HepG2 (cell line): ENCODE results near the gene CAVIN2. TPM values are rescaled to one million over a fixed set of nuclear protein-coding genes. Genes with fewer than 3 reads are reported as not detected.

Experiments
- ATAC-seq: fragments of 200-7000 bp; cut with Tn5 transposase; 3 replicates; pipeline ENCODE4 v1.9.1; 2020; ENCODE audit warnings: mild to moderate bottlenecking, moderate library complexity
- BruUV-seq: library from RNA; stranded (reverse); fragments of 400-500 nt; replicated peaks from 2 replicates; lab custom pipeline; 2021; lab: Mats Ljungman, UMichigan
- CTCF ChIA-PET: fragments of 300-600 bp; formaldehyde crosslinking; extraction: SDS; loops from one replicate; lab custom pipeline; 2021; ENCODE audit warnings: low total read pairs, inconsistent platforms, low intra/inter-chr PET ratio; lab: Yijun Ruan, JAX
- POLR2A ChIA-PET: fragments of 350-600 bp; sonication (Branson Sonifier 250); formaldehyde crosslinking; loops from one replicate; lab custom pipeline; 2020; ENCODE audit warnings: antibody characterized with exemption, inconsistent platforms; lab: Yijun Ruan, JAX
- DNase-seq: peaks from one replicate; pipeline ENCODE4 v3.0.0-alpha.2; 2015; ENCODE audit warnings: low spot score
- FAIRE-seq: peaks from 3 replicates; lab custom pipeline; 2011; peaks lifted over from hg19 to GRCh38; lab: Jason Lieb, UNC
- H2AFZ ChIP-seq: one replicate; pipeline ENCODE4 v1.6.1; 2011; ENCODE audit warnings: low read length, inconsistent platforms
- H3K27ac ChIP-seq: fragments of 300-600 bp; 3 replicates; pipeline ENCODE4 v1.8.0; 2011; ENCODE audit warnings: mixed run types, mild to moderate bottlenecking, mixed read lengths, low read length, inconsistent platforms; ENCODE audit not compliant: insufficient read depth; ENCODE audit errors: extremely low read length
- H3K27me3 ChIP-seq, 2 experiments: fragments of 200-600 bp in 1 of 2; 2 replicates in 1 of 2; 3 replicates in 1 of 2; pipeline versions ENCODE4 v1.6.0 to v1.8.0; 2011; ENCODE audit warnings: low read length in 2 of 2, mild to moderate bottlenecking in 2 of 2, moderate library complexity in 2 of 2, inconsistent platforms in 1 of 2; ENCODE audit not compliant: insufficient read depth in 2 of 2, control insufficient read depth in 1 of 2
- H3K36me3 ChIP-seq, 2 experiments: fragments of 200-600 bp in 1 of 2; replicated peaks in 1 of 2; 2 replicates in 1 of 2; 3 replicates in 1 of 2; pipeline versions ENCODE4 v1.5.1 to v1.8.0; 2011; ENCODE audit warnings: low read length in 2 of 2, inconsistent platforms in 1 of 2; ENCODE audit not compliant: insufficient read depth in 2 of 2, control insufficient read depth in 1 of 2
- H3K4me1 ChIP-seq: 2 replicates; pipeline ENCODE4 v1.5.1; 2012; ENCODE audit warnings: low read length, inconsistent platforms; ENCODE audit not compliant: insufficient read depth
- H3K4me2 ChIP-seq: 2 replicates; pipeline ENCODE4 v1.6.0; 2011; ENCODE audit warnings: low read depth, low read length, inconsistent platforms
- H3K4me3 ChIP-seq, 3 experiments: fragments of 200-600 bp in 1 of 3; sonication (generic), shearing (Covaris generic) in 1 of 3; replicated peaks in 1 of 3; 2 replicates each; pipeline ENCODE4 v1.5.1; 2011 to 2016; ENCODE audit warnings: low read length in 3 of 3, inconsistent platforms in 2 of 3, low read depth in 2 of 3, mild to moderate bottlenecking in 2 of 3, control low read depth in 1 of 3, mixed read lengths in 1 of 3; ENCODE audit not compliant: insufficient read depth in 1 of 3
- H3K79me2 ChIP-seq: one replicate; pipeline ENCODE4 v1.6.1; 2011; ENCODE audit warnings: low read length, inconsistent platforms; ENCODE audit not compliant: insufficient read depth
- H3K9ac ChIP-seq: 2 replicates; pipeline ENCODE4 v1.6.0; 2011; ENCODE audit warnings: mild to moderate bottlenecking, low read depth, low read length, inconsistent platforms; ENCODE audit not compliant: insufficient read depth
- H3K9me3 ChIP-seq: 2 replicates; pipeline ENCODE4 v1.5.1; 2012; ENCODE audit warnings: mild to moderate bottlenecking, low read length
- H4K20me1 ChIP-seq: 2 replicates; pipeline ENCODE4 v1.6.0; 2011; ENCODE audit warnings: inconsistent platforms, mild to moderate bottlenecking, low read length, moderate library complexity; ENCODE audit not compliant: insufficient read depth
- ARID2 ChIP-seq: sonication (generic); formaldehyde crosslinking; IDR thresholded peaks from 2 replicates; pipeline ENCODE4 v1.8.1; 2022; ENCODE audit warnings: mild to moderate bottlenecking, missing genetic modification reagents, borderline replicate concordance
- KLF11 ChIP-seq: IDR thresholded peaks from 2 replicates; pipeline ENCODE4 v1.6.1; 2016; ENCODE audit warnings: missing compliant biosample characterization
- POLR2A ChIP-seq, 2 experiments: IDR thresholded peaks; 2 replicates each; pipeline ENCODE4 v1.6.1; 2011; ENCODE audit warnings: low read depth in 2 of 2, low read length in 2 of 2, mild to moderate bottlenecking in 1 of 2, moderate library complexity in 1 of 2; ENCODE audit not compliant: insufficient read depth in 1 of 2
- SIX4 ChIP-seq: sonication (generic); formaldehyde crosslinking; IDR thresholded peaks from 2 replicates; pipeline ENCODE4 v1.4.0; 2020; ENCODE audit warnings: missing genetic modification reagents
- TBX3 ChIP-seq: fragments of 450-650 bp; IDR thresholded peaks from 2 replicates; pipeline ENCODE4 v1.6.1; 2017; ENCODE audit warnings: antibody characterized with exemption, mild to moderate bottlenecking, inconsistent platforms, borderline replicate concordance
- THYN1 ChIP-seq: sonication (generic); formaldehyde crosslinking; IDR thresholded peaks from 2 replicates; pipeline ENCODE4 v1.8.1; 2023; ENCODE audit warnings: low read depth, mild to moderate bottlenecking, moderate library complexity, missing genetic modification reagents, borderline replicate concordance
- ZBTB8A ChIP-seq: sonication (generic); formaldehyde crosslinking; IDR thresholded peaks from 2 replicates; pipeline ENCODE4 v1.4.0; 2020; ENCODE audit warnings: mild to moderate bottlenecking, low read depth, missing genetic modification reagents, borderline replicate concordance
- ZNF180 ChIP-seq: sonication (generic); formaldehyde crosslinking; IDR thresholded peaks from 2 replicates; pipeline ENCODE4 v1.4.0; 2020; ENCODE audit warnings: low read depth, missing genetic modification reagents, borderline replicate concordance
- ZNF562 ChIP-seq: sonication (generic); formaldehyde crosslinking; IDR thresholded peaks from 2 replicates; pipeline ENCODE4 v1.8.0; 2022; ENCODE audit warnings: missing genetic modification reagents, borderline replicate concordance
- ZNF652 ChIP-seq: IDR thresholded peaks from 2 replicates; pipeline ENCODE4 v1.6.1; 2016; ENCODE audit warnings: low read depth, borderline replicate concordance
- ZNF782 ChIP-seq: sonication (generic); formaldehyde crosslinking; IDR thresholded peaks from 2 replicates; pipeline ENCODE4 v1.4.0; 2020; ENCODE audit warnings: missing genetic modification reagents, mild to moderate bottlenecking, borderline replicate concordance
- WGBS: methylation state at CpG from one replicate; pipeline ENCODE4 v1.1.6; 2017; ENCODE audit warnings: low lambda C conversion rate; 5-methylcytosine and 5-hydroxymethylcytosine counted together
- in situ Hi-C: cut with HindIII; loops from 2 replicates; pipeline ENCODE4 v1.10.0; 2017; ENCODE audit warnings: low pct_unique_long_range_greater_than_20kb; ENCODE audit not compliant: extremely low pct_ligation_motif_present
- intact Hi-C: fragments of 100-400 bp; cut with micrococcal nuclease; formaldehyde crosslinking; loops from one replicate; pipeline ENCODE4 v1.10.0; 2022; ENCODE audit not compliant: unreplicated experiment
- polyA plus RNA-seq, 8 experiments: library from polyadenylated mRNA; depleted of rRNA in 3 of 8; stranded (reverse) in 7 of 8; unstranded in 1 of 8; fragments of >200 nt; fragmentation: Illumina TruSeq in 4 of 8; extraction: Trizol in 4 of 8; gene quantifications; 2 replicates each; pipeline versions ENCODE4 v1.2.1 to v1.2.3, GENCODE V29; 2011 to 2016; ENCODE audit warnings: low read depth in 4 of 8, missing spikeins in 1 of 8, mixed read lengths in 1 of 8; ENCODE audit not compliant: insufficient read depth in 1 of 8
- total RNA-seq, 5 experiments: library from RNA; depleted of rRNA; stranded (reverse); fragments of >200 nt; fragmentation: Illumina TruSeq; extraction: Trizol; gene quantifications; 2 replicates each; pipeline ENCODE4 v1.2.3, GENCODE V29; 2016; ENCODE audit warnings: low read depth in 1 of 5
- TF ChIP-seq, protein P1 (sequence below): sonication (generic); formaldehyde crosslinking; IDR thresholded peaks from 2 replicates; pipeline ENCODE4 v1.8.1; 2023; ENCODE audit warnings: mild to moderate bottlenecking, inconsistent platforms, moderate library complexity, missing genetic modification reagents, borderline replicate concordance
- TF ChIP-seq, protein P2 (sequence below): sonication (generic); formaldehyde crosslinking; conservative IDR thresholded peaks from 2 replicates; pipeline ENCODE4 v1.5.0; 2020; ENCODE audit warnings: missing genetic modification reagents
- TF ChIP-seq, protein P3 (sequence below): sonication (generic); formaldehyde crosslinking; conservative IDR thresholded peaks from 2 replicates; pipeline ENCODE4 v1.8.0; 2022; ENCODE audit warnings: low read depth, missing genetic modification reagents
- TF ChIP-seq, protein P4 (sequence below): sonication (generic); formaldehyde crosslinking; IDR thresholded peaks from 2 replicates; pipeline ENCODE4 v1.4.0; 2020; ENCODE audit warnings: missing genetic modification reagents, borderline replicate concordance

Gene CAVIN2
- total and polyA plus RNA-seq, 2 of the 13 experiments (the other 11 are each of a cell fraction or from before 2014, with no cell fraction given) = 7.6 to 38.8 TPM

DNA sequence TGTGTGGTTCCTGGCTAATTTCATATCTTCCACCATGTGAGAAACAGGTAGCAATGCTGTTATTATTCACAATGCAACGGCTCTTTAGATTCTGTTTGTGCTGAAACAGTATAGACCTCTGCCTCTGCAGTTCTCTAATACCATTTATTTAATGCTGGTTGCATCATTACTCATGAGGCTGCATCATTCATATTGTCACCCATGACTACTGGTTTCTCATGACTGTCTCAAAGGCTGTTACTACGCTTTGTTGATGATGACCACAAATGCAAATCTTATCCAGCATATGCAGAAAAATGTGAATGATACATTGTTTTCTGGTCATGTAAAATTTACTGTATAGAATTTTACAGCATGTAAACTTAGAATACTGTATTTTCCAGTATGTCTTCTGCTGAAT, 22.5 kb downstream of the CAVIN2 start:
- intact Hi-C loops = no loop called here
- WGBS = 36% methylated on average over 2 of the region's 2 CpGs
- in situ Hi-C loops = no loop called here
- FAIRE-seq = no peak
- no peak for DNase-seq
- H3K36me3 ChIP-seq = no peaks in the 10 kb centered on the region
- no peak for TF ChIP-seq POLR2A (IDR thresholded peaks at IDR 0.05; ENCODE audit: insufficient read depth in 1 of 2, low read depth in 2 of 2, low read length in 2 of 2)
- TF ChIP-seq ZNF782 (CRISPR knock-in tag) = no peak
- no peak for TF ChIP-seq ZNF562 (CRISPR knock-in tag)
- TF ChIP-seq ZNF652 (CRISPR knock-in tag) = no peak
- TF ChIP-seq THYN1 (CRISPR knock-in tag) = no peak
- no peak for TF ChIP-seq SIX4 (CRISPR knock-in tag)
- TF ChIP-seq KLF11 (CRISPR knock-in tag) = no peak
- no peak for TF ChIP-seq TBX3
- TF ChIP-seq, protein P1, sequence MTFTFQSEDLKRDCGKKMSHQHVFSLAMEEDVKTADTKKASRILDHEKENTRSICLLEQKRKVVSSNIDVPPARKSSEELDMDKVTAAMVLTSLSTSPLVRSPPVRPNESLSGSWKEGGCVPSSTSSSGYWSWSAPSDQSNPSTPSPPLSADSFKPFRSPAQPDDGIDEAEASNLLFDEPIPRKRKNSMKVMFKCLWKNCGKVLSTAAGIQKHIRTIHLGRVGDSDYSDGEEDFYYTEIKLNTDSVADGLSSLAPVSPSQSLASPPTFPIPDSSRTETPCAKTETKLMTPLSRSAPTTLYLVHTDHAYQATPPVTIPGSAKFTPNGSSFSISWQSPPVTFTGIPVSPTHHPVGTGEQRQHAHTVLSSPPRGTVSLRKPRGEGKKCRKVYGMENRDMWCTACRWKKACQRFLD (CRISPR knock-in tag) = no peak
- TF ChIP-seq, protein P2, sequence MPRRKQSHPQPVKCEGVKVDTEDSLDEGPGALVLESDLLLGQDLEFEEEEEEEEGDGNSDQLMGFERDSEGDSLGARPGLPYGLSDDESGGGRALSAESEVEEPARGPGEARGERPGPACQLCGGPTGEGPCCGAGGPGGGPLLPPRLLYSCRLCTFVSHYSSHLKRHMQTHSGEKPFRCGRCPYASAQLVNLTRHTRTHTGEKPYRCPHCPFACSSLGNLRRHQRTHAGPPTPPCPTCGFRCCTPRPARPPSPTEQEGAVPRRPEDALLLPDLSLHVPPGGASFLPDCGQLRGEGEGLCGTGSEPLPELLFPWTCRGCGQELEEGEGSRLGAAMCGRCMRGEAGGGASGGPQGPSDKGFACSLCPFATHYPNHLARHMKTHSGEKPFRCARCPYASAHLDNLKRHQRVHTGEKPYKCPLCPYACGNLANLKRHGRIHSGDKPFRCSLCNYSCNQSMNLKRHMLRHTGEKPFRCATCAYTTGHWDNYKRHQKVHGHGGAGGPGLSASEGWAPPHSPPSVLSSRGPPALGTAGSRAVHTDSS (CRISPR knock-in tag) = no peak
- no peak for TF ChIP-seq ZNF180 (CRISPR knock-in tag)
- TF ChIP-seq, protein P3, sequence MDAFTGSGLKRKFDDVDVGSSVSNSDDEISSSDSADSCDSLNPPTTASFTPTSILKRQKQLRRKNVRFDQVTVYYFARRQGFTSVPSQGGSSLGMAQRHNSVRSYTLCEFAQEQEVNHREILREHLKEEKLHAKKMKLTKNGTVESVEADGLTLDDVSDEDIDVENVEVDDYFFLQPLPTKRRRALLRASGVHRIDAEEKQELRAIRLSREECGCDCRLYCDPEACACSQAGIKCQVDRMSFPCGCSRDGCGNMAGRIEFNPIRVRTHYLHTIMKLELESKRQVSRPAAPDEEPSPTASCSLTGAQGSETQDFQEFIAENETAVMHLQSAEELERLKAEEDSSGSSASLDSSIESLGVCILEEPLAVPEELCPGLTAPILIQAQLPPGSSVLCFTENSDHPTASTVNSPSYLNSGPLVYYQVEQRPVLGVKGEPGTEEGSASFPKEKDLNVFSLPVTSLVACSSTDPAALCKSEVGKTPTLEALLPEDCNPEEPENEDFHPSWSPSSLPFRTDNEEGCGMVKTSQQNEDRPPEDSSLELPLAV (CRISPR knock-in tag) = no peak
- no peak for TF ChIP-seq ZBTB8A (CRISPR knock-in tag)
- TF ChIP-seq, protein P4, sequence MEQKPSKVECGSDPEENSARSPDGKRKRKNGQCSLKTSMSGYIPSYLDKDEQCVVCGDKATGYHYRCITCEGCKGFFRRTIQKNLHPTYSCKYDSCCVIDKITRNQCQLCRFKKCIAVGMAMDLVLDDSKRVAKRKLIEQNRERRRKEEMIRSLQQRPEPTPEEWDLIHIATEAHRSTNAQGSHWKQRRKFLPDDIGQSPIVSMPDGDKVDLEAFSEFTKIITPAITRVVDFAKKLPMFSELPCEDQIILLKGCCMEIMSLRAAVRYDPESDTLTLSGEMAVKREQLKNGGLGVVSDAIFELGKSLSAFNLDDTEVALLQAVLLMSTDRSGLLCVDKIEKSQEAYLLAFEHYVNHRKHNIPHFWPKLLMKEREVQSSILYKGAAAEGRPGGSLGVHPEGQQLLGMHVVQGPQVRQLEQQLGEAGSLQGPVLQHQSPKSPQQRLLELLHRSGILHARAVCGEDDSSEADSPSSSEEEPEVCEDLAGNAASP = no peak
- no peak for TF ChIP-seq ARID2
- BruUV-seq = no TSS peak
- ChIA-PET POLR2A (no interaction called here), CTCF (no interaction called here)
- H3K4me2 ChIP-seq = no peak overlapping the region
- no peaks in the 10 kb centered on the region for H3K79me2 ChIP-seq
- no peak overlapping the region for H2AFZ ChIP-seq
- peaks cover 0 to 17% of the 10 kb centered on the region in 2 experiments; a peak in 3 of 5 replicates for H3K27me3 ChIP-seq
- H3K4me3 ChIP-seq = no peak overlapping the region
- H3K9ac ChIP-seq = no peak overlapping the region
- H3K9me3 ChIP-seq = no peaks in the 10 kb centered on the region
- ATAC-seq = no peak
- H3K27ac ChIP-seq = no peak overlapping the region
- no peaks in the 10 kb centered on the region for H4K20me1 ChIP-seq
- H3K4me1 ChIP-seq = no peaks in the 10 kb centered on the region
